HG02852 (cell line): ENCODE measurements around the gene SPTA1.
"Not testable (repeated sequence)": the region's sequence is repeated elsewhere in the genome, so short reads cannot be mapped to it uniquely, and the experiment has no call there.

Experiments used
- ATAC-seq: cut with Tn5 transposase; IDR thresholded peaks from one replicate; pipeline ENCODE4 v1.9.1; 2021; ENCODE audit warnings: mild to moderate bottlenecking, moderate library complexity; ENCODE audit not compliant: unreplicated experiment

SPTA1 gene

GRCh38 chr1:158686111-158687009 is at the start of gene SPTA1:
Gene SPTA1, minus strand, starts transcription at chr1:158686715. Its CDS starts 198 bp downstream, at chr1:158686517.
- no peak for ATAC-seq

GRCh38 chr1:158735848-158736247 is 49.3 kb upstream of the SPTA1 start:
- ATAC-seq: no peak

- no peak for ATAC-seq
These were observed 46.0 kb upstream of the SPTA1 start for GRCh38 chr1:158732524-158732923.

- ATAC-seq: no peak
These were observed 45.2 kb upstream of the SPTA1 start for GRCh38 chr1:158731707-158732106.

GRCh38 chr1:158730453-158730852 is 43.9 kb upstream of the SPTA1 start:
- no peak for ATAC-seq

- ATAC-seq: no peak
These were observed 42.2 kb upstream of the SPTA1 start for GRCh38 chr1:158728510-158729225.

- no peak for ATAC-seq
These were observed 37.9 kb upstream of the SPTA1 start for GRCh38 chr1:158724442-158724841.

- ATAC-seq: no peak
These were observed 34.1 kb upstream of the SPTA1 start, which contains the start of gene OR6K3 for GRCh38 chr1:158720620-158721019. Gene OR6K3, minus strand, starts transcription at chr1:158720720. Its CDS starts 2,605 bp downstream, at chr1:158718115.

GRCh38 chr1:158719664-158720063 is 33.1 kb upstream of the SPTA1 start:
- ATAC-seq: no peak

GRCh38 chr1:158717344-158717743 is 30.8 kb upstream of the SPTA1 start:
- ATAC-seq: no peak

GRCh38 chr1:158716335-158716734 is 29.8 kb upstream of the SPTA1 start:
- no peak for ATAC-seq

- ATAC-seq: no peak
These were observed 28.2 kb upstream of the SPTA1 start for GRCh38 chr1:158714754-158715153.

GRCh38 chr1:158711098-158711497 is 24.6 kb upstream of the SPTA1 start:
- no peak for ATAC-seq

GRCh38 chr1:158706096-158706495 is 19.6 kb upstream of the SPTA1 start:
- ATAC-seq: no peak

GRCh38 chr1:158700552-158700951 is 14.0 kb upstream of the SPTA1 start, which contains the start of gene OR6K2:
Gene OR6K2, minus strand, starts transcription at chr1:158700652. Its CDS starts 0 bp downstream, at chr1:158700652.
- no peak for ATAC-seq

GRCh38 chr1:158694596-158694995 is 8.1 kb upstream of the SPTA1 start:
- no peak for ATAC-seq

GRCh38 chr1:158692356-158692755 is 5.8 kb upstream of the SPTA1 start:
- ATAC-seq: no peak

GRCh38 chr1:158691907-158692306 is 5.4 kb upstream of the SPTA1 start:
- no peak for ATAC-seq

GRCh38 chr1:158691149-158691548 is 4.6 kb upstream of the SPTA1 start:
- ATAC-seq: not testable (repeated sequence)

GRCh38 chr1:158689875-158690274 is 3.4 kb upstream of the SPTA1 start:
- ATAC-seq: no peak

GRCh38 chr1:158689110-158689509 is 2.6 kb upstream of the SPTA1 start:
- no peak for ATAC-seq

GRCh38 chr1:158688343-158688742 is 1.8 kb upstream of the SPTA1 start:
- ATAC-seq: not testable (repeated sequence)
